ENCODE data around the gene HDLBP.

HDLBP gene

DNA sequence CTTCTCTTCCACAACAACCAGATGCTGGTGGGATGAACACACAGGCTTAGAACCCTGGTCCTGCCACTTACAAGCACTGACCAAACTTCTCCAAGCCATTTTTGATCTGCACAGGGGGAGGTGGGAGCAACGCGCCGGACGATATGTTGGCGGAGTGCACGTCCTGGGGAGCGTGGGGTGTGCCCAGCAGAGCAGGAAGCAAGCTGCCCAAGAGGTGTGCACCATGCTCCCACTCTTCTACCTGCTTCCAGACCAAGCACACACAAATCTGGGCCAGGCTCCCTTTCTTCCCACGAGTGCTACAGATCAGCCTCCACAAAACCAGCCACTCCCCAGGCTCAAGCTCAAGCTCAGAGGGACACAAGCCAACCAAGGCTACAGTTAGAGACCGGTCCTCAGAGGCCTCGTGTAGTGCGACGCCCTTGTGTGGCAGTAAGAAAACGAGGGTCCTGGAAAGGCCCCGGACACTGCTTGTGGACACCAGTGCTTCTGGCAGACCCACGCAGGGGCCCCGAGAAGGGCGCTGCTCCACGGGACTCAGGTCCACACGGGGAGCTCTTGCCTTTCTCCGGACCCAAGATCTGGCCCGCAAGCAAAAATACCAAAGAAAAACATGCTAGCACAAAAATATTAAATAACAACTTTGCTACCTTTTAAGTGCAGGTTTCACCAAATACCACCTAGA, 75.0 kb downstream of the HDLBP start:
- Histone ChIP-seq H3K36me3 (ENCODE audit: control insufficient read depth, insufficient read depth, low read length) (no peaks in the 10 kb centered on the region), H2AFZ (no peak overlapping the region)
- TF ChIP-seq, protein P1, sequence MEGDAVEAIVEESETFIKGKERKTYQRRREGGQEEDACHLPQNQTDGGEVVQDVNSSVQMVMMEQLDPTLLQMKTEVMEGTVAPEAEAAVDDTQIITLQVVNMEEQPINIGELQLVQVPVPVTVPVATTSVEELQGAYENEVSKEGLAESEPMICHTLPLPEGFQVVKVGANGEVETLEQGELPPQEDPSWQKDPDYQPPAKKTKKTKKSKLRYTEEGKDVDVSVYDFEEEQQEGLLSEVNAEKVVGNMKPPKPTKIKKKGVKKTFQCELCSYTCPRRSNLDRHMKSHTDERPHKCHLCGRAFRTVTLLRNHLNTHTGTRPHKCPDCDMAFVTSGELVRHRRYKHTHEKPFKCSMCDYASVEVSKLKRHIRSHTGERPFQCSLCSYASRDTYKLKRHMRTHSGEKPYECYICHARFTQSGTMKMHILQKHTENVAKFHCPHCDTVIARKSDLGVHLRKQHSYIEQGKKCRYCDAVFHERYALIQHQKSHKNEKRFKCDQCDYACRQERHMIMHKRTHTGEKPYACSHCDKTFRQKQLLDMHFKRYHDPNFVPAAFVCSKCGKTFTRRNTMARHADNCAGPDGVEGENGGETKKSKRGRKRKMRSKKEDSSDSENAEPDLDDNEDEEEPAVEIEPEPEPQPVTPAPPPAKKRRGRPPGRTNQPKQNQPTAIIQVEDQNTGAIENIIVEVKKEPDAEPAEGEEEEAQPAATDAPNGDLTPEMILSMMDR (IDR thresholded peaks at IDR 0.05), result no peak

DNA sequence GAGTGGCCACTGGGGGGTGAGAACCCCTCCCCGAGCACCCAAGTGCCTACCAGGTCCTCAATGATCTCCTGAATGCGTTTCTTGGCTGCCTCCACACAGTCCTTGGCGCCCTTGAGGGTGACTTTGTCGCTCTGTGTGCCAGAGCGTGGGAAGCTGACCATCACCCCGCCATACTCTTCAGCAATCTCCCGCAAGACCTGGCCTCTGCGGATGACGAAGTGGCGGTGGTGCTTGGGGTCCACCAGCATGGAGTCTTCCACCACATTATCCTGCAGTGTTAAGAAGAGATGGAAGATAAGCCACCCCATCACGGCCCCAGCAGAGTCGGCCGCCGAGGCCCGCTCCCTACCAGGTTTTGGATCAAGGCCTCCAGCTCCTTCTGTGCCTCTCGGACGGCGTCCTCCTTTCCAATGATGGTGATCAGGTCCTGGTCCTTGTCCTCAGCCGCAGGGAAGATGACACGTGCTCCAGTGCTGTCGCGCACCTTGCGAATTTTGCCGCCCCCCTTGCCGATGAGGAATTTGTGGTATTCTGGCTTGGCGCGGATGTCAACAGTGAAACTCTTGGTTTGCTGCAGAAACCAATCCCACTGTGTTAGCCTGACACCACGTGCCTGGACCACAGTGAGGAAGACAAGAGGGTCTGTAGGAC, 75.8 kb downstream of the HDLBP start:
- TF ChIP-seq, protein P1 (IDR thresholded peaks at IDR 0.05), result no peak
- no peak overlapping the region for H3K27ac ChIP-seq
- no peak overlapping the region for H3K4me2 ChIP-seq (ENCODE audit: low read length)
- no peaks in the 10 kb centered on the region for H3K9me3 ChIP-seq (ENCODE audit: control insufficient read depth, low read length)
- H3K27me3 ChIP-seq (ENCODE audit: control insufficient read depth, insufficient read depth, low read length), result no peaks in the 10 kb centered on the region
- no peaks in the 10 kb centered on the region for H3K4me1 ChIP-seq
- H3K79me2 ChIP-seq, result peaks cover 22% of the 10 kb centered on the region
- no peaks in the 10 kb centered on the region for H3K36me3 ChIP-seq (ENCODE audit: control insufficient read depth, insufficient read depth, low read length)
- no peak overlapping the region for H2AFZ ChIP-seq
- H3K9ac ChIP-seq, result no peak overlapping the region
- no peak overlapping the region for H3K4me3 ChIP-seq (ENCODE audit: low read depth, low read length)

More for the DNA sequence above, 75.0 kb downstream of the HDLBP start:
- Histone ChIP-seq H3K4me1 (no peaks in the 10 kb centered on the region), H3K4me2 (ENCODE audit: low read length) (no peak overlapping the region), H3K27ac (no peak overlapping the region), H3K4me3 (ENCODE audit: low read depth, low read length) (no peak overlapping the region), H3K9ac (no peak overlapping the region), H3K79me2 (peaks cover 22% of the 10 kb centered on the region), H3K27me3 (ENCODE audit: control insufficient read depth, insufficient read depth, low read length) (no peaks in the 10 kb centered on the region), H3K9me3 (ENCODE audit: control insufficient read depth, low read length) (no peaks in the 10 kb centered on the region)

DNA sequence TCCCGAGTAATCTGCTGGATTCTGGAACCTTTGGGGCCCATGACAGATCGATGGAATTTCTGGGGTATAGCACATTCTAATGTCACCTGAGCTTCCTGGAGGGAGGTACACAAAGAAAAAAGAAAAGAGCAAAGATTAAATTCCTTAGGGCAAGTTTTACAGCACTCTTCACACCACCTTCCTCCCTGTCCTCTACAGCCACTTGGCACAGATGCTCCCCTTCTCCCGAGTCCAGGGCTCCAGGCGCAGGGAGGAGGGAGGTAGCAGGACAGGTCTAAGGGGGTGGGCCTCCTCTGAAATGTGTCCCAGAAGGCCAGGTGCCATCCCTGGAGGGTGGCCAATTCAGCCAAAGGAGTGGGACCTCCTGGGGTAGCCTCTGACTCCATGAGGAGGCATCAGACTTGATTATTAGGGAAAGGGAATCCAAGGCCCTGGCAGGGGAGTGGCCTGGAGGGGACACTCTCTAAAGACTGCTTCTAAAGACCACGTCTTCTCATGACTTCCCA, 76.7 kb downstream of the HDLBP start:
- H3K9ac ChIP-seq, result no peak overlapping the region
- H3K36me3 ChIP-seq (ENCODE audit: control insufficient read depth, insufficient read depth, low read length), result no peaks in the 10 kb centered on the region
- H3K4me3 ChIP-seq (ENCODE audit: low read depth, low read length), result no peak overlapping the region
- no peaks in the 10 kb centered on the region for H3K27me3 ChIP-seq (ENCODE audit: control insufficient read depth, insufficient read depth, low read length)
- H3K4me1 ChIP-seq, result no peaks in the 10 kb centered on the region
- no peaks in the 10 kb centered on the region for H3K9me3 ChIP-seq (ENCODE audit: control insufficient read depth, low read length)
- no peak overlapping the region for H2AFZ ChIP-seq
- peaks cover 22% of the 10 kb centered on the region for H3K79me2 ChIP-seq
- TF ChIP-seq, protein P1 (IDR thresholded peaks at IDR 0.05), result no peak
- no peak overlapping the region for H3K4me2 ChIP-seq (ENCODE audit: low read length)
- H3K27ac ChIP-seq, result no peak overlapping the region

DNA sequence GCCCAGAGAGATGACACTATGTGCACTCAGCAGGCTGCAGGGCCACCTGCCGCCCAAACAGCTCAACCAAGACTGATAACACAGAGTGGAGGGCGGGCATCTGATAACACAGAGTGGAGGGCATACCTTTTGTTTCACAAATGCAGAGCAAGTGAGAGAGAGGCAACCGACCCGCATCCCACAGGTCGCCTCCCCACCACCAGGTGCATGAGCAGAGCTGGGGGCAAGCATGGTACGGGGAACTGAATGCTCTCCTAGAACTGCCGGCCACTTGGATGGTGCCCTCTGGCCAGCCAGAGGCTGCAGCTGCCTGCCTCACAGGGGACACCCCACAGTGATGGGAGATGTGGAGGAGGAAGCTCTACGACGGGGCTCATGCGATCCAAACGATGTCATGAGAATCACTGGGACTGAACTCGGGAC, 77.5 kb downstream of the HDLBP start:
- Histone ChIP-seq H2AFZ (no peak overlapping the region), H3K4me3 (ENCODE audit: low read depth, low read length) (no peak overlapping the region), H3K9ac (no peak overlapping the region), H3K4me2 (ENCODE audit: low read length) (no peak overlapping the region), H3K27me3 (ENCODE audit: control insufficient read depth, insufficient read depth, low read length) (no peaks in the 10 kb centered on the region), H3K36me3 (ENCODE audit: control insufficient read depth, insufficient read depth, low read length) (no peaks in the 10 kb centered on the region), H3K4me1 (no peaks in the 10 kb centered on the region), H3K9me3 (ENCODE audit: control insufficient read depth, low read length) (no peaks in the 10 kb centered on the region), H3K27ac (no peak overlapping the region), H3K79me2 (peaks cover 18% of the 10 kb centered on the region)
- TF ChIP-seq, protein P1 (IDR thresholded peaks at IDR 0.05), result no peak

Measured in parathyroid adenoma (tissue), 2 donors.